GM18511 (cell line): ENCODE measurements around the gene SFXN1.

Experiments
- ATAC-seq: cut with Tn5 transposase; IDR thresholded peaks from one replicate; pipeline ENCODE4 v1.9.1; 2021; ENCODE audit warnings: mild to moderate bottlenecking, moderate library complexity; ENCODE audit not compliant: unreplicated experiment

Gene SFXN1

DNA sequence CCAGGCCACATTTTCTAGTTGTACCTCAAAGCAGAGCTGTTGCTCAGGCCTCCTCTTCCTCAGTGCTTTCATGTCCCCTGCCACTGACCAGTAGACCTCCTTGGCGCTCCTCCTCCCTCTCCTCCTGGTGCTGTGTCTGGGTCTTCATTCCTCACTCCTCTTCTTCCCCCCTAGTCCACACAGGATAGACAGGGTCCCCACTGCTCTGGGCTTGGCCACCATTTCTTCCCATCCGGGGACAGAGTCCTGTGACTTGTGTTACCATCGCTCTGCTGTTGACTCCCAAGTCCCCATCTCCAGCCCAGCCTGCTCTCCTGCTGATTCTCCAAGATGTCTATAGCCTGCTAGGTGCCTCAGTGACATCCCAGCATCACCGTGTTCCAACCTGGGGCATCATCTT, 91.3 kb downstream of the SFXN1 start:
- ATAC-seq: no peak

DNA sequence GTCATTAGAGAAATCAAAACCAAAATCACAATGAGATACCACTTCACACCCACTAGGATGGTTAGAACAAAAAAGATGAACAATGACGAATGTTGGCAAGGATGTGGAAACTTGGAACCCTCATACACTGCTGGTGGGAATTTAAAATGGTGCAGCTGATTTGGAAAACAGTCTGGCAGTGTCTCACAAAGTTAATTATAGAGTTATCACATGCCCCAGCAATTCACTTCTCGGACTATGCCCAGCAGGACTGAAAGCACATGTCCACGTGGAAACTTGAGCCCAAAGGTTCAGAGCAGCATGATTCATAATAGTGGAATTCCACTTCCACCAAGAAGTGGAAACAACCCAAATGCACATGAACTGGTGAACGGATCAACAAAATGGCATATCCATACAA, 94.5 kb downstream of the SFXN1 start:
- ATAC-seq: no peak

DNA sequence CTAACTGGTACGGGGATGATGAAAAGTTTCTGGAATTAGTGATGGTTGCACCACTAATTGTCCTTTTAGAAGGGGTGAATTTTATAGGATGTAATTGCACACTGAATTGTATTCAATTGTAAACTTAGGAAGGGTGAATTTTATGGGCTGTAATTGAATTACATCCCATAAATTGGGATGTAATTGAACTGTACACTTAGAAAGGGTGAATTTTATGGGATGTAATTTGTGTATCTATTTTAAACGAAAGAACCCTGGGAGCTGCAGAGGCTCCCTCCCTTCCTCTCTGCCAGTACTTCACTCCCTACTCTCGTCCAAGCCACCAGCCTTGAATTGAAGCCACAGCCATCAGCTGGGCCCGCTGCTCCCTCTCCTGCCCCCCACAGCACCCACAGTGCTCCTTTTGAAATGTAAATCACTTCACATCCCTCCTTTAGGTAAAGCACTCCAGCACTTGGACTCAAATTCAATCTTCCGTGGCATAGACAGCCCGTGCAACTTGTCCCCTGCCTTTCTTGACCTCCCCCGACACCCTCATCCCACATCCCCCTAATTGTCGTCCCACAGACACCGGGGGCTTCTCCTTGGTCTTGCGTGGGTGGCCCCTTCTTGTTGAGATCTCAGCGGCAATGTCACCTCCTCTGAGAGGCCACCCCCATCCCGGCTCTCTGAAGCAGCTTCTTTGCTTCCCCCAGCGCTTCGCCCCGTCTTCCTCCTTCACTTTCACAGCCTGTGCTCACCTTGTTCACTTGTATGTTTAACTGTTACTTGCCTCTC, 95.3 kb downstream of the SFXN1 start:
- no peak for ATAC-seq

DNA sequence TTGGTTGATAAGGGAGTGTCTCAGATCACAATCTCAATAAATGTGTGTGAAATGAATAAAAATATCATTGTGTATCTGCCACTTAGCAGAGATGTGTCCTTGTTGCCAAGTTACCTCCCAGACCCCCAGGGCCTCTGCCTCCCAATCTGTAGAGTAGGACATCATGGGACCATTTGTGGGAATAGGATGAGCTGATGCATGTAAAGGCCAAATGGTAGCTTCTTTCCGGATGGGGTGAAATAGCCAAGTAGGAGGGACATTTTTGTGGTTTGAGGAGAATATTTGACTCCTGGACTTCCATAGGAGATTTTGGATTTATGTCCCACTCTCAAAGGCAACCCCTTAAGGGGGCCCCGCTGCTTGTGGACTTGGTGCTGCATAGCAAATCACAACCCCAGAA, 96.9 kb downstream of the SFXN1 start:
- no peak for ATAC-seq

DNA sequence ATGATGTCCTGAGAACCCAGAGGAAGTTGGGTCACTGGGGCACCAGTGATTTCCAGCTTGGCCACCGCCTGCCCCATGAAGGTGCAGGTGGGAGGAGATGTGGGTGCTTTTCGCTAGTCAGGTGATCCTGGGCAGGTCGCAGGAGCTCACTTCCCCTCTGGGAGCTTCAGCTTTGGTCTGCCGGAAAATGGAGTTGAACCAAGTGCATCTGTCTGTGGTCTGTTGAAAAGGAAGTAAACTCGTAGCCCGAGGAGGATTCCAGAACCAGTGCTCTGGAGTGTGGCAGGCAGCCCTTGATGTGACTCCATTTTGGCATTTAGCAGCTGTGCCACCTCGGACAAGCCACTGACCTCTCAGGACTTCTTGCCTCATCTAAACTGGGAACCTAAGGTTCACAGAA, 97.7 kb downstream of the SFXN1 start:
- ATAC-seq: no peak

DNA sequence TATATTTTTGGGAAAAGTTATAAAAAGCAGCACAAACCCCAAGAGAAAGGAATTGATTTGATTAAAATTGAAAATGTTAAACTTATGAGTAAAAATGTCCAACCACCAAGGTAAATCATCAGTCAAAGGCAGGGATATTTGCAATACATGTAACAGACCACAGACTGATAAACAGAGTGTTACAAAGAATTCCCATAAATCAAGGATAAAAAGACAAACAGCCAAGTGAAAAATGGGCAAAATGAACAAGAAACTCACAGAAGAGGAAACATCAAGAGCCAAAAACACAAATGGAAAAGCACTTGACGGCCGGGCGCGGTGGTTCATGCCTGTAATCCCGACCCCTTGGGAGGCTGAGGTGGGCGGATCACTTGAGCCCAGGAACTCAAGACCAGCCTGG, 98.2 kb downstream of the SFXN1 start:
- ATAC-seq: no peak
